HG02678 (cell line): Measurements from ENCODE around the gene HOXB9.

Experiments
- ATAC-seq: cut with Tn5 transposase; IDR thresholded peaks from one replicate; pipeline ENCODE4 v1.9.1; 2021; ENCODE audit warnings: mild to moderate bottlenecking, moderate library complexity; ENCODE audit not compliant: unreplicated experiment

HOXB9 gene

GRCh38 chr17:48639982-48640857, 14.1 kb upstream of the HOXB9 start:
- ATAC-seq, result no peak

GRCh38 chr17:48639136-48639535, 13.0 kb upstream of the HOXB9 start:
- ATAC-seq, result no peak

GRCh38 chr17:48637323-48638260, 11.4 kb upstream of the HOXB9 start:
- no peak for ATAC-seq

GRCh38 chr17:48636177-48637018, 10.2 kb upstream of the HOXB9 start:
- no peak for ATAC-seq

- ATAC-seq, result no peak
These were observed 8.5 kb upstream of the HOXB9 start for GRCh38 chr17:48634493-48635208.

- no peak for ATAC-seq
These were observed 7.1 kb upstream of the HOXB9 start for GRCh38 chr17:48633266-48633677.

GRCh38 chr17:48632579-48633265, 6.6 kb upstream of the HOXB9 start:
- no peak for ATAC-seq

- no peak for ATAC-seq
These were observed 5.8 kb upstream of the HOXB9 start for GRCh38 chr17:48631693-48632578.

- no peak for ATAC-seq
These were observed 5.0 kb upstream of the HOXB9 start for GRCh38 chr17:48630925-48631692.

- ATAC-seq, result no peak
These were observed 4.1 kb upstream of the HOXB9 start for GRCh38 chr17:48630009-48630924.

GRCh38 chr17:48629411-48629759, 3.2 kb upstream of the HOXB9 start:
- no peak for ATAC-seq

- ATAC-seq, result no peak
These were observed 2.7 kb upstream of the HOXB9 start for GRCh38 chr17:48628649-48629410.

- no peak for ATAC-seq
These were observed 1.7 kb upstream of the HOXB9 start for GRCh38 chr17:48627623-48628521.

GRCh38 chr17:48627118-48627597, 1.0 kb upstream of the HOXB9 start:
- no peak for ATAC-seq
